Neuronal stem cell (in vitro differentiated cells): Measurements from ENCODE around the gene SLX9.

Experiments
- DNase-seq: peaks from one replicate; pipeline ENCODE4 v3.0.0-alpha.2; 2013; ENCODE audit warnings: low spot score
- H2AFZ ChIP-seq: one replicate; pipeline ENCODE4 v1.6.1; 2013; ENCODE audit warnings: mild to moderate bottlenecking, low read length, inconsistent platforms
- H2AK5ac ChIP-seq: 2 replicates; pipeline ENCODE4 v1.6.1; 2013; ENCODE audit warnings: low read depth, mild to moderate bottlenecking, inconsistent platforms, low read length, moderate library complexity, mixed read lengths
- H2BK120ac ChIP-seq: 2 replicates; pipeline ENCODE4 v1.6.1; 2013; ENCODE audit warnings: low read depth, mild to moderate bottlenecking, inconsistent platforms, low read length, moderate library complexity, mixed read lengths
- H2BK12ac ChIP-seq: one replicate; pipeline ENCODE4 v1.6.1; 2013; ENCODE audit warnings: low read length, inconsistent platforms
- H2BK15ac ChIP-seq: 2 replicates; pipeline ENCODE4 v1.6.1; 2013; ENCODE audit warnings: mild to moderate bottlenecking, low read length, inconsistent platforms, mixed read lengths
- H2BK5ac ChIP-seq: one replicate; pipeline ENCODE4 v1.6.1; 2013; ENCODE audit warnings: inconsistent platforms, mild to moderate bottlenecking, low read length, moderate library complexity
- H3K14ac ChIP-seq: one replicate; pipeline ENCODE4 v1.6.1; 2013; ENCODE audit warnings: low read length, inconsistent platforms
- H3K18ac ChIP-seq: 2 replicates; pipeline ENCODE4 v1.6.1; 2013; ENCODE audit warnings: low read length, inconsistent platforms
- H3K23ac ChIP-seq: 2 replicates; pipeline ENCODE4 v1.6.1; 2013; ENCODE audit warnings: low read depth, mild to moderate bottlenecking, mixed read lengths, low read length, inconsistent platforms; ENCODE audit not compliant: poor library complexity
- H3K27ac ChIP-seq: replicated peaks from 3 replicates; pipeline ENCODE4 v1.5.1; 2013; ENCODE audit warnings: low read length, inconsistent platforms
- H3K27me3 ChIP-seq, 3 experiments: 2 replicates each; pipeline ENCODE4 v1.6.1; 2013; ENCODE audit warnings: low read length in 3 of 3, mild to moderate bottlenecking in 2 of 3, inconsistent platforms in 1 of 3, low read depth in 1 of 3, mixed read lengths in 1 of 3, moderate library complexity in 1 of 3; ENCODE audit not compliant: control insufficient read depth in 3 of 3, insufficient read depth in 3 of 3
- H3K36me3 ChIP-seq, 2 donors: replicated peaks in 1 of 2; 2 replicates each; pipeline ENCODE4 v1.6.1; 2013; ENCODE audit warnings: low read length in 2 of 2; ENCODE audit not compliant: control insufficient read depth in 2 of 2, insufficient read depth in 2 of 2
- H3K4ac ChIP-seq: 2 replicates; pipeline ENCODE4 v1.6.1; 2013; ENCODE audit warnings: inconsistent platforms, mild to moderate bottlenecking, low read length, moderate library complexity
- H3K4me1 ChIP-seq, 2 donors: 1 replicate in 1 of 2; 2 replicates in 1 of 2; pipeline ENCODE4 v1.6.1; 2013; ENCODE audit warnings: low read length in 2 of 2, low read depth in 1 of 2; ENCODE audit not compliant: control insufficient read depth in 2 of 2, insufficient read depth in 1 of 2
- H3K4me2 ChIP-seq: one replicate; pipeline ENCODE4 v1.6.1; 2013; ENCODE audit warnings: mild to moderate bottlenecking, low read length, inconsistent platforms; ENCODE audit not compliant: insufficient read depth, poor library complexity, severe bottlenecking
- H3K4me3 ChIP-seq, 2 donors: 2 replicates each; pipeline ENCODE4 v1.5.1; 2013; ENCODE audit warnings: low read length in 2 of 2, mild to moderate bottlenecking in 2 of 2, inconsistent platforms in 1 of 2, moderate library complexity in 1 of 2
- H3K79me1 ChIP-seq: one replicate; pipeline ENCODE4 v1.6.1; 2013; ENCODE audit warnings: low read depth, mild to moderate bottlenecking, inconsistent platforms, low read length, moderate library complexity
- H3K9ac ChIP-seq: one replicate; pipeline ENCODE4 v1.6.1; 2013; ENCODE audit warnings: mild to moderate bottlenecking, low read depth, low read length, inconsistent platforms; ENCODE audit not compliant: poor library complexity
- H3K9me3 ChIP-seq, 2 donors: replicated peaks in 1 of 2; 2 replicates each; pipeline versions ENCODE3 to v1.6.1; 2013; ENCODE audit warnings: low read length in 2 of 2, mild to moderate bottlenecking in 2 of 2, inconsistent platforms in 1 of 2, low read depth in 1 of 2, mixed read lengths in 1 of 2, moderate library complexity in 1 of 2; ENCODE audit not compliant: control insufficient read depth in 2 of 2, insufficient read depth in 1 of 2
- H4K8ac ChIP-seq: one replicate; pipeline ENCODE4 v1.6.1; 2013; ENCODE audit warnings: low read depth, mild to moderate bottlenecking, inconsistent platforms, low read length, moderate library complexity
- H4K91ac ChIP-seq: one replicate; pipeline ENCODE4 v1.6.1; 2013; ENCODE audit warnings: low read length, low read depth, mild to moderate bottlenecking, inconsistent platforms; ENCODE audit not compliant: poor library complexity
- WGBS, 2 donors: extraction: QIAGEN DNeasy Blood & Tissue Kit; methylation state at CpG; one replicate each; pipeline ENCODE4 v1.1.7; 2013; ENCODE audit warnings: missing lambda C conversion rate in 2 of 2, mixed read lengths in 1 of 2; ENCODE audit not compliant: insufficient read length in 2 of 2, insufficient replicate concordance in 1 of 2; ENCODE audit errors: extremely low coverage in 2 of 2; 5-methylcytosine and 5-hydroxymethylcytosine counted together

Gene SLX9

DNA sequence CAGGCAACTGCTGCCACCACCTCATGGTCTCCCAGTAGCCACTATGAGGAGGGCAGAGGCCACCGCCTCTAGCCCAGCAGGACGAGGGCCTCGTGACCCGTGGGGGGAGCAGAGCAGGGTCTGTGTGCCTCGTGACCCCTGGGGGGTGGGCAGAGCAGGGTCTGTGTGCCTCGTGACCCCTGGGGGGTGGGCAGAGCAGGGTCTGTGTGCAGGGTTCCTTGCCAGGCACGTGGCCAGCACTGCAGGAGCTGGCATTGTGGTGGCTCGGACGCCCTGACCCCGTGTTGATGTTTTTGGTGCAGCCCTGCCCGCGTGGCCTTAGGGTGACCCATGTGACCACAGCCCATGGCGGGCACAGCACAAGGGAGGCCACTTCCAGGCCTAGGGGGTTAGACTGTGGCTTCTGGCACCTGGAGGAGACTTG lies 52.8 kb downstream of the SLX9 start:
- Histone ChIP-seq H3K23ac (no peak overlapping the region), H3K18ac (peak overlapping the region; percentile 44), H4K91ac (no peak overlapping the region), H2BK5ac (peak overlapping the region; percentile 53), H2AFZ (no peak overlapping the region), H3K36me3 (no peaks in the 10 kb centered on the region), H2BK15ac (peak overlapping the region; percentile 56), H3K9me3 (no peaks in the 10 kb centered on the region), H3K9ac (peak overlapping the region; percentile 14), H2BK12ac (peak overlapping the region; percentile 2), H3K14ac (no peak overlapping the region), H2AK5ac (peak overlapping the region; percentile 79), H3K79me1 (no peaks in the 10 kb centered on the region), H2BK120ac (no peak overlapping the region), H3K4me3 (no peak overlapping the region), H3K27ac (no peak overlapping the region), H3K4me2 (no peak overlapping the region), H3K27me3 (peaks cover 0 to 35% (median 0%) of the 10 kb centered on the region in 3 experiments), H4K8ac (no peak overlapping the region), H3K4ac (no peak overlapping the region), H3K4me1 (peaks cover 4 to 16% of the 10 kb centered on the region in 2 donors)
- WGBS, 2 donors, result no CpG with 5 or more reads among the region's 13 CpGs
- no peak for DNase-seq

DNA sequence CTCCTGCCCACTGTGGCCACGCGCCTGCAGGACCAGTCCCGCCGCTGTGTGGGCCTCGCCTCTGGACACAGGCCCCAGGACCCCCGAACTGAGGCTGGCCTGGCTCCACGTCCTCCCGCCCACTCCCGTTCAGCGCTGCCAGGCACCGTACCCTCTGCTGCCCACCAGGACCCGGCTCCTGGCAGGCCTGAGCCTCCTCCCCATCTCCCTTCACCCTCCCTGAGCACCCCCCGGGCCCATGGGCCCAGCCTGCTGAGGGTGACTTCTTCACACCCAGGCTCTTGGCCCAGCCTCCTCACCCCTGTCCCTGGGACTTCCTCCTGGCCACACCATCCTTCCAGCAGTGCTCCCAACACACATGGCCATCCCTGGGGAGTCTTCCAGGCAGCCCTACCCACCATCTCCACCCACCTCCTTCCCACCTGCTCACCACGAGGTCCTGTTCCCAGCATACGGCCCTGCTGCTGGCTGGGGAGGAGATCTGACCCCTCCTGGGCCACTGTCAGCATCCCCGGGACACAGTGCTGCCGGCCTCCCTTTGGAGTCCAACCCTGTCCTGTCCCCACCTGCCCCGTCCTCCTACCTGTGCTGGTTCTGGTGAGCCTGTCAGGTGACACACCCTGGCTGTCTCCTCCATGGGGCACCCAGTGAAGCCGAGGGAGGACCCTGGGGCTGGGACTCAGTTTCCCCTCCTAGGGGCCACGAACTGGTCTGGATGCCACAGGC lies 53.7 kb downstream of the SLX9 start:
- no peak overlapping the region for H2AFZ ChIP-seq
- H3K4me3 ChIP-seq, result no peak overlapping the region
- no peak for DNase-seq
- H4K91ac ChIP-seq, result peak overlapping the region; percentile 11
- H3K27me3 ChIP-seq, result peaks cover 0 to 38% (median 0%) of the 10 kb centered on the region in 3 experiments
- H3K9ac ChIP-seq, result peak overlapping the region; percentile 53
- H3K18ac ChIP-seq, result peak overlapping the region; percentile 80
- peak overlapping the region; percentile 53 for H2BK5ac ChIP-seq
- H3K36me3 ChIP-seq, result no peaks in the 10 kb centered on the region
- H3K14ac ChIP-seq, result peak overlapping the region; percentile 56
- peak overlapping the region; percentile 43 for H4K8ac ChIP-seq
- no peaks in the 10 kb centered on the region for H3K9me3 ChIP-seq
- H3K27ac ChIP-seq, result no peak overlapping the region
- peak overlapping the region; percentile 56 for H2BK15ac ChIP-seq
- no peak overlapping the region for H3K4me2 ChIP-seq
- no peaks in the 10 kb centered on the region for H3K79me1 ChIP-seq
- peak overlapping the region; percentile 58 for H2BK12ac ChIP-seq
- peak overlapping the region; percentile 66 for H3K4ac ChIP-seq
- WGBS, 2 donors, result no CpG with 5 or more reads among the region's 20 CpGs
- peak overlapping the region; percentile 94 for H2AK5ac ChIP-seq
- H3K4me1 ChIP-seq, result peaks cover 2 to 12% of the 10 kb centered on the region in 2 donors
- H3K23ac ChIP-seq, result peak overlapping the region; percentile 43
- H2BK120ac ChIP-seq, result no peak overlapping the region

DNA sequence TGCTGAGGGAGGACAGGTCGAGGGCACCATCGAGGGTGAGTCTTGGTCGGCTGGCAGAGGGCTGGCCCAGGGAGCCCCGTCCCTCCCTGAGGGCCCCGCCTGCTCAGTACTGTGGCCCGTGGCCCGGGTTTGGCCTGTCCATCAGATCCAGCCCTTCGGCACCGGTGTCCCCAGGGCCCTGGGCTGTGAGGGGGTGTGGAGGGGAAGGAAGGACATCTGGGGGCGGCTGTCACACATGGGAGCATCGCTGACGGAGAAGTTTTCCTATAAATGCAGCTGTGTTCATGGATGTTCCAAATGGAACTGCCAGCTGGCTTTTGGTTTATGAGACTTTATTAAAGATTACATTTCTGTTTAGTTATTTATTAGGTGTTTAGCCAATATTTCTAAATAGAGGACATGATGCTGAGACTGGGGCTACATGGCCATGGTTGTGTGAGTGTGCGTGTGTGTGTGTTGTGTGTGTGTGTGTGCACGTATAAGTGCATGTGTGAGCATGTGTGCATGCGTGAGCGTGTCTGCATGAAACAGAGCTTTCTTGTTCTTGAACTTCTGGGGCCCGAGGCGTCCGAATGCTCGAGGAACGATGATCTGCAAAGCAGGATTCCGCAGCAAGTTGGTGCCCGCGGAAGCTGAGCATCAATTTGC lies 54.3 kb downstream of the SLX9 start:
- H3K4me3 ChIP-seq, result no peak overlapping the region
- no peak overlapping the region for H4K91ac ChIP-seq
- H2BK5ac ChIP-seq, result no peak overlapping the region
- H3K27me3 ChIP-seq, result peaks cover 0 to 38% (median 0%) of the 10 kb centered on the region in 3 experiments
- no peak overlapping the region for H3K4ac ChIP-seq
- no peak overlapping the region for H4K8ac ChIP-seq
- H3K9me3 ChIP-seq, result no peaks in the 10 kb centered on the region
- no peaks in the 10 kb centered on the region for H3K79me1 ChIP-seq
- H2BK120ac ChIP-seq, result no peak overlapping the region
- H3K18ac ChIP-seq, result peak overlapping the region; percentile 76
- no peak for DNase-seq
- no peak overlapping the region for H3K4me2 ChIP-seq
- peak overlapping the region; percentile 94 for H2AK5ac ChIP-seq
- no peaks in the 10 kb centered on the region for H3K36me3 ChIP-seq
- no peak overlapping the region for H2BK15ac ChIP-seq
- H3K27ac ChIP-seq, result no peak overlapping the region
- H3K14ac ChIP-seq, result peak overlapping the region; percentile 56
- H3K23ac ChIP-seq, result peak overlapping the region; percentile 43
- H3K4me1 ChIP-seq, result peaks cover 2 to 5% of the 10 kb centered on the region in 2 donors
- H3K9ac ChIP-seq, result no peak overlapping the region
- H2AFZ ChIP-seq, result no peak overlapping the region
- peak overlapping the region; percentile 58 for H2BK12ac ChIP-seq
- WGBS, 2 donors, result no CpG with 5 or more reads among the region's 24 CpGs

DNA sequence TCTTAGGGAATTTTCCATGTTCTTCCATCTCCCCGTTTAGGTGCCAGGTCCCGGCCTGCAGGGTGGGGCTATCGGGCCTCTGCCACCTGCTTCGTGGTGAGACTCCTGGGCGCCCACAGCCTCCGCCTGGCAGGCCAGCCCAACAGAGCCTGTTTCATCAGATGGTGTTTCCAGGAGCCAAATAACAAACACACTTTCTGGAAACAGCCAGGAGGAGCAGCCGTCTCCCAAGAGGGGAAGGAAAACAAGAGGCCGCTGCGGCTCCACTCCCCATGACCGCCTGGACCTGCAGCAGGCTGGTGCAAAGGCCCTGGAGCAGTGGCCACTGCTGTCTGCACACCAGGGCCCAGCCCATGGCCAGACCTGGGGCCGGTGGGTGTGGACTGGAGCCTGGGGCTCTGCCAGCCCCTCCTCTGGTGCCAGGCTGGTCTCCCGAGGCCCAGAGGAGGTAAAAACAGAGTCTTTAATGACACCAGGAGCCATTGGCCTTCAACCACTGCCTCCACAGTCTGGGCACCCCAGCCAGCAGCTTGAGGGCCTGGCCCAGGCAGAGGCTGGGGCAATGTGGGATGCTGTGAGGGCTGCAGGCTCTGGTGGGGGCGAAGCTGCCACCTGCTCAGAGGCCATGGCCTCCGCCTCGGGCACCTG lies 55.0 kb downstream of the SLX9 start:
- Histone ChIP-seq H2AK5ac (peak overlapping the region; percentile 89), H2BK15ac (peak overlapping the region; percentile 79), H3K4me3 (no peak overlapping the region), H2BK12ac (peak overlapping the region; percentile 75), H3K9me3 (no peaks in the 10 kb centered on the region), H2BK5ac (peak overlapping the region; percentile 39), H3K27ac (no peak overlapping the region), H3K36me3 (no peaks in the 10 kb centered on the region), H4K91ac (no peak overlapping the region), H3K4ac (peak overlapping the region; percentile 84), H3K27me3 (peaks cover 0 to 39% (median 0%) of the 10 kb centered on the region in 3 experiments), H3K4me2 (no peak overlapping the region), H2AFZ (no peak overlapping the region), H3K79me1 (no peaks in the 10 kb centered on the region), H3K9ac (no peak overlapping the region), H3K4me1 (peaks cover 0 to 2% of the 10 kb centered on the region in 2 donors), H3K14ac (peak overlapping the region; percentile 31), H2BK120ac (no peak overlapping the region), H3K23ac (peak overlapping the region; percentile 55), H4K8ac (no peak overlapping the region), H3K18ac (peak overlapping the region; percentile 65)
- WGBS, 2 donors, result no CpG with 5 or more reads among the region's 15 CpGs
- no peak for DNase-seq
